ENCODE results near the gene CARMIL1.

GRCh38 chr6:25488156-25488555, 209.0 kb downstream of the CARMIL1 start:
- TF ChIP-seq CTCF (IDR thresholded peaks at IDR 0.05; ENCODE audit: low read depth, low read length) (no peak), EZH2phosphoT487 (IDR thresholded peaks at IDR 0.05; ENCODE audit: low read depth) (no peak)
